HEK293T (cell line): ENCODE measurements around the gene OVOL2.

ENCODE experiments used
- CTCF ChIA-PET: fragments of 350-600 bp; formaldehyde crosslinking; extraction: SDS; loops from one replicate; lab custom pipeline; 2021; ENCODE audit warnings: antibody characterized with exemption, inconsistent platforms; lab: Yijun Ruan, JAX
- POLR2A ChIA-PET: fragments of 350-600 bp; formaldehyde crosslinking; extraction: SDS; loops from one replicate; lab custom pipeline; 2020; ENCODE audit warnings: antibody characterized with exemption, inconsistent platforms; lab: Yijun Ruan, JAX
- DNase-seq: peaks from one replicate; pipeline ENCODE4 v3.0.0; 2012; ENCODE audit warnings: mixed read lengths; ENCODE audit errors: extremely low spot score
- ARNT ChIP-seq: fragments of 450-650 bp; IDR thresholded peaks from 2 replicates; pipeline ENCODE4 v1.6.1; 2017; ENCODE audit warnings: mild to moderate bottlenecking
- BHLHE40 ChIP-seq: fragments of 450-650 bp; IDR thresholded peaks from 2 replicates; pipeline ENCODE4 v1.6.1; 2016; ENCODE audit warnings: mild to moderate bottlenecking, moderate library complexity, borderline replicate concordance
- CTBP1 ChIP-seq: fragments of 450-650 bp; IDR thresholded peaks from 2 replicates; pipeline ENCODE4 v1.6.1; 2016; ENCODE audit warnings: borderline replicate concordance
- ELF4 ChIP-seq: fragments of 450-650 bp; IDR thresholded peaks from 2 replicates; pipeline ENCODE4 v1.6.1; 2017; ENCODE audit warnings: antibody characterized with exemption
- FOXA1 ChIP-seq: fragments of 450-650 bp; IDR thresholded peaks from 2 replicates; pipeline ENCODE4 v1.6.1; 2016; ENCODE audit warnings: mild to moderate bottlenecking
- FOXK2 ChIP-seq: fragments of 450-650 bp; IDR thresholded peaks from 2 replicates; pipeline ENCODE4 v1.6.1; 2016; ENCODE audit warnings: mild to moderate bottlenecking
- FOXM1 ChIP-seq: fragments of 450-650 bp; IDR thresholded peaks from 2 replicates; pipeline ENCODE4 v1.6.1; 2017; ENCODE audit warnings: mild to moderate bottlenecking, borderline replicate concordance
- HDGF ChIP-seq: fragments of 450-650 bp; IDR thresholded peaks from 2 replicates; pipeline ENCODE4 v1.6.1; 2017; ENCODE audit warnings: antibody characterized with exemption, borderline replicate concordance
- L3MBTL2 ChIP-seq: fragments of 450-650 bp; conservative IDR thresholded peaks from 2 replicates; pipeline ENCODE4 v1.6.1; 2016; ENCODE audit warnings: mild to moderate bottlenecking
- LEF1 ChIP-seq: fragments of 450-650 bp; IDR thresholded peaks from 2 replicates; pipeline ENCODE4 v1.6.1; 2017; ENCODE audit warnings: mild to moderate bottlenecking, borderline replicate concordance
- NFRKB ChIP-seq: fragments of 450-650 bp; IDR thresholded peaks from 2 replicates; pipeline ENCODE4 v1.6.1; 2016; ENCODE audit warnings: mild to moderate bottlenecking, moderate library complexity
- PKNOX1 ChIP-seq: fragments of 450-650 bp; IDR thresholded peaks from 2 replicates; pipeline ENCODE4 v1.6.1; 2016
- SP1 ChIP-seq: fragments of 450-650 bp; IDR thresholded peaks from 2 replicates; pipeline ENCODE4 v1.6.1; 2017
- SUZ12 ChIP-seq: fragments of 450-650 bp; IDR thresholded peaks from 2 replicates; pipeline ENCODE4 v1.6.1; 2016; ENCODE audit warnings: mild to moderate bottlenecking
- TARDBP ChIP-seq: fragments of 450-650 bp; IDR thresholded peaks from 2 replicates; pipeline ENCODE4 v1.6.1; 2016
- ZNF384 ChIP-seq: fragments of 450-650 bp; IDR thresholded peaks from 2 replicates; pipeline ENCODE4 v1.6.1; 2016

The OVOL2 gene

GRCh38 chr20:18014411-18014810 lies 43.3 kb downstream of the OVOL2 start:
- no peak for DNase-seq
- TF ChIP-seq SUZ12, result no peak
- no peak for TF ChIP-seq BHLHE40
- TF ChIP-seq CTBP1, result no peak
- TF ChIP-seq ZNF384, result no peak
- no peak for TF ChIP-seq PKNOX1
- CTCF ChIA-PET, result interaction anchor here (0.6 kb wide), 1 partner anchor 1090 kb away, joined by 3 read pairs; no protein-coding TSS in a partner anchor
- POLR2A ChIA-PET, result no interaction called here

GRCh38 chr20:18012901-18013300 lies 44.8 kb downstream of the OVOL2 start:
- ChIA-PET POLR2A (no interaction called here), CTCF (no interaction called here)
- no peak for DNase-seq
- TF ChIP-seq SP1 (no peak), NFRKB (no peak), L3MBTL2 (no peak), ARNT (no peak), FOXM1 (no peak), BHLHE40 (no peak)

GRCh38 chr20:18011951-18012645 lies 45.6 kb downstream of the OVOL2 start:
- no peak for TF ChIP-seq BHLHE40
- no peak for TF ChIP-seq NFRKB
- TF ChIP-seq FOXM1, result no peak
- TF ChIP-seq ARNT, result no peak
- ChIA-PET CTCF (no interaction called here), POLR2A (no interaction called here)
- DNase-seq, result no peak

GRCh38 chr20:18011482-18011881 lies 46.2 kb downstream of the OVOL2 start:
- TF ChIP-seq NFRKB (no peak), SUZ12 (no peak), FOXA1 (no peak), TARDBP (no peak), ELF4 (no peak), ARNT (no peak), PKNOX1 (no peak), ZNF384 (no peak), FOXK2 (no peak), LEF1 (no peak), BHLHE40 (no peak), SP1 (no peak), L3MBTL2 (no peak), CTBP1 (no peak), FOXM1 (no peak), HDGF (no peak)
- DNase-seq, result no peak
- POLR2A ChIA-PET, result no interaction called here
- CTCF ChIA-PET, result no interaction called here

GRCh38 chr20:18009116-18009515 lies 48.6 kb downstream of the OVOL2 start:
- CTCF ChIA-PET, result no interaction called here
- POLR2A ChIA-PET, result no interaction called here
- TF ChIP-seq NFRKB (no peak), HDGF (no peak), ELF4 (no peak), CTBP1 (no peak), SP1 (no peak)
- DNase-seq, result no peak

GRCh38 chr20:18007534-18008292 lies 50.0 kb downstream of the OVOL2 start:
- POLR2A ChIA-PET, result no interaction called here
- TF ChIP-seq FOXM1 (no peak), NFRKB (no peak), SUZ12 (no peak), FOXA1 (no peak), HDGF (no peak), L3MBTL2 (no peak), FOXK2 (no peak)
- CTCF ChIA-PET, result no interaction called here
- no peak for DNase-seq

GRCh38 chr20:18006684-18007083 lies 51.0 kb downstream of the OVOL2 start:
- ChIA-PET CTCF (no interaction called here), POLR2A (no interaction called here)
- TF ChIP-seq LEF1, result no peak
- TF ChIP-seq CTBP1, result no peak
- TF ChIP-seq ARNT, result no peak
- TF ChIP-seq PKNOX1, result no peak
- no peak for TF ChIP-seq NFRKB
- no peak for TF ChIP-seq ELF4
- no peak for TF ChIP-seq TARDBP
- TF ChIP-seq FOXK2, result no peak
- TF ChIP-seq FOXA1, result no peak
- DNase-seq, result no peak
